IPS DF 4.7 (cell line): Measurements from ENCODE around the gene GNAT1.
"Not testable (repeated sequence)": the region's sequence is repeated elsewhere in the genome, so short reads cannot be mapped to it uniquely, and the experiment has no call there.

Experiments used
- DNase-seq: peaks from one replicate; pipeline ENCODE4 v3.0.0-alpha.2; 2013; ENCODE audit warnings: low spot score; ENCODE audit errors: extremely low read depth

Gene GNAT1

GRCh38 chr3:50218448-50218847, 27.0 kb downstream of the GNAT1 start:
- DNase-seq = no peak

GRCh38 chr3:50219285-50219684, 27.9 kb downstream of the GNAT1 start:
- no peak for DNase-seq

GRCh38 chr3:50220109-50220508, 28.7 kb downstream of the GNAT1 start:
- DNase-seq = no peak

- DNase-seq = no peak
These were observed 29.6 kb downstream of the GNAT1 start for GRCh38 chr3:50221051-50221410.

- no peak for DNase-seq
These were observed 30.2 kb downstream of the GNAT1 start for GRCh38 chr3:50221411-50222168.

GRCh38 chr3:50222169-50222528, 30.7 kb downstream of the GNAT1 start:
- no peak for DNase-seq

GRCh38 chr3:50224639-50225038, 33.2 kb downstream of the GNAT1 start:
- no peak for DNase-seq

- DNase-seq = no peak
These were observed 35.5 kb downstream of the GNAT1 start for GRCh38 chr3:50226888-50227389.

- DNase-seq = no peak
These were observed 36.2 kb downstream of the GNAT1 start for GRCh38 chr3:50227390-50228183.

GRCh38 chr3:50228184-50228763, 36.9 kb downstream of the GNAT1 start:
- not testable (repeated sequence) for DNase-seq

GRCh38 chr3:50229490-50229889, 38.1 kb downstream of the GNAT1 start:
- no peak for DNase-seq

GRCh38 chr3:50230104-50230793, 38.8 kb downstream of the GNAT1 start:
- no peak for DNase-seq

GRCh38 chr3:50230794-50231125, 39.4 kb downstream of the GNAT1 start:
- DNase-seq = no peak

- no peak for DNase-seq
These were observed 40.2 kb downstream of the GNAT1 start for GRCh38 chr3:50231581-50231980.

GRCh38 chr3:50232303-50232702, 40.9 kb downstream of the GNAT1 start:
- no peak for DNase-seq

- no peak for DNase-seq
These were observed 41.8 kb downstream of the GNAT1 start for GRCh38 chr3:50233176-50233575.

GRCh38 chr3:50235716-50236483, 44.5 kb downstream of the GNAT1 start, which contains the start of gene GNAI2:
GNAI2 (plus strand) TSS chr3:50236204; CDS start chr3:50236336, 132 bp downstream.
- no peak for DNase-seq

GRCh38 chr3:50236484-50237132, 45.2 kb downstream of the GNAT1 start:
- DNase-seq = no peak

- no peak for DNase-seq
These were observed 45.8 kb downstream of the GNAT1 start for GRCh38 chr3:50237133-50237651.
